ENCODE results near the gene MOGAT1. TPM values are rescaled to one million over a fixed set of nuclear protein-coding genes. Genes with fewer than 3 reads are reported as not detected.

Gene MOGAT1
- total RNA-seq, 2 donors from 2014 or later = 0.24 TPM; not detected in 1

GRCh38 chr2:222651718-222652418, 19.6 kb upstream of the MOGAT1 start:
- Histone ChIP-seq H3K4me1 (no peaks in the 10 kb centered on the region), H3K27ac (peak overlapping the region; percentile 48)

GRCh38 chr2:222652491-222653255, 18.8 kb upstream of the MOGAT1 start:
- Histone ChIP-seq H3K27me3 (no peaks in the 10 kb centered on the region), H3K4me3 (no peak overlapping the region), H3K27ac (peak overlapping the region; percentile 48), H3K36me3 (no peaks in the 10 kb centered on the region), H3K9me3 (no peaks in the 10 kb centered on the region), H3K4me1 (no peaks in the 10 kb centered on the region), H3K9ac (ENCODE audit: low read depth in 2 of 2, low read length in 2 of 2) (peak overlapping the region in 1 of 2 donors; percentile 55)
- intact Hi-C loops (cut with DNase I) = no loop called here
- DNase-seq = no peak
- TF ChIP-seq, protein P1, sequence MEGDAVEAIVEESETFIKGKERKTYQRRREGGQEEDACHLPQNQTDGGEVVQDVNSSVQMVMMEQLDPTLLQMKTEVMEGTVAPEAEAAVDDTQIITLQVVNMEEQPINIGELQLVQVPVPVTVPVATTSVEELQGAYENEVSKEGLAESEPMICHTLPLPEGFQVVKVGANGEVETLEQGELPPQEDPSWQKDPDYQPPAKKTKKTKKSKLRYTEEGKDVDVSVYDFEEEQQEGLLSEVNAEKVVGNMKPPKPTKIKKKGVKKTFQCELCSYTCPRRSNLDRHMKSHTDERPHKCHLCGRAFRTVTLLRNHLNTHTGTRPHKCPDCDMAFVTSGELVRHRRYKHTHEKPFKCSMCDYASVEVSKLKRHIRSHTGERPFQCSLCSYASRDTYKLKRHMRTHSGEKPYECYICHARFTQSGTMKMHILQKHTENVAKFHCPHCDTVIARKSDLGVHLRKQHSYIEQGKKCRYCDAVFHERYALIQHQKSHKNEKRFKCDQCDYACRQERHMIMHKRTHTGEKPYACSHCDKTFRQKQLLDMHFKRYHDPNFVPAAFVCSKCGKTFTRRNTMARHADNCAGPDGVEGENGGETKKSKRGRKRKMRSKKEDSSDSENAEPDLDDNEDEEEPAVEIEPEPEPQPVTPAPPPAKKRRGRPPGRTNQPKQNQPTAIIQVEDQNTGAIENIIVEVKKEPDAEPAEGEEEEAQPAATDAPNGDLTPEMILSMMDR (IDR thresholded peaks at IDR 0.05) = no peak

More at GRCh38 chr2:222651718-222652418, 19.6 kb upstream of the MOGAT1 start:
- no peaks in the 10 kb centered on the region for H3K27me3 ChIP-seq
- intact Hi-C loops (cut with DNase I) = no loop called here
- TF ChIP-seq, protein P1 (IDR thresholded peaks at IDR 0.05) = no peak
- no peak for DNase-seq
- no peak overlapping the region for H3K9ac ChIP-seq (ENCODE audit: low read depth in 2 of 2, low read length in 2 of 2)
- no peaks in the 10 kb centered on the region for H3K36me3 ChIP-seq
- H3K4me3 ChIP-seq = no peak overlapping the region
- H3K9me3 ChIP-seq = no peaks in the 10 kb centered on the region

GRCh38 chr2:222653280-222653679, 18.2 kb upstream of the MOGAT1 start:
- Histone ChIP-seq H3K27ac (peak overlapping the region; percentile 48), H3K36me3 (no peaks in the 10 kb centered on the region), H3K4me3 (no peak overlapping the region), H3K9ac (ENCODE audit: low read depth in 2 of 2, low read length in 2 of 2) (peak overlapping the region in 1 of 2 donors; percentile 55), H3K9me3 (no peaks in the 10 kb centered on the region), H3K27me3 (no peaks in the 10 kb centered on the region), H3K4me1 (no peaks in the 10 kb centered on the region)
- TF ChIP-seq, protein P1 (IDR thresholded peaks at IDR 0.05) = no peak
- no peak for DNase-seq
- intact Hi-C loops (cut with DNase I) = no loop called here

DNA sequence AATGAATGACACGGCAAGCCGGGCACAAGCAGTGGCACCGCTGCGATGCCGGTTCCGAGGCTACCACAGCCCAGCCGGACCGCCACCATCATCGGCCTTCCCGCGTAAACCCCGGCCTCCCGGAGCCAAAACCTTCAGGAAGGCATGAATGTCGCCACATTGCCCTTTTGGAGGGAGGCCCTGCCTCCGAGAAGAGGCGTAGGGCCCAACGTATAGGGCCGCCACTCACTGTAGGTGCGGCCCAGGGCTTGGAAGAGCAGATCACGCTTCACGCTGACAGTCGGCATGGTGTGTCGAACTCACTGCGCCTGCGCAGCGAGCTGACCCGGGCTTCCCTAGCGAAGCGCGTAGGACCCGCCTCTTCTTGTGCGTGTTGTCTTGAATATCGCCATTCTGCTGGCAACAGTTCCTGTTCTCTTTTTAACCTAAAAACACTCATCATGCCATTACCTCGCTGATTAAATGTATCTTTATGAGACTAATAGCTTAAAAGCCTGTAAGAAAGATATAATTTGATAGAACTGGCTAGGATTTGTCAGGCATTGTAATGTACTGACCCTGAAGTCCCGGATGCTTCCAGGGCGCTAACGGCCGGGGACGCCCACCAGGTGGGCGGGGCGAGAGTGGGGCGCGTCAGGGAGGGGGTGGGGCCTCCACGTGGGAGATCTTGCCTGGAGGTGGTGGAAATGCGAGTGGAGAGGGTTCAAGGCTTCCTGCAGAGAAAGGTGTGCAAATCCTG, 15.5 kb upstream of the MOGAT1 start, which contains the start of gene FARSB:
FARSB (minus strand) TSS at position 306 of the 739 bp plus-strand sequence; CDS start at position 287, 19 bp downstream.
- H3K9me3 ChIP-seq = no peaks in the 10 kb centered on the region
- peak within 1 kb of the TSS; percentile 71 to 93 for H3K9ac ChIP-seq (ENCODE audit: low read depth in 2 of 2, low read length in 2 of 2)
- intact Hi-C loops (cut with DNase I) = no loop called here
- TF ChIP-seq, protein P1 (IDR thresholded peaks at IDR 0.05) = no peak
- DNase-seq = peak; percentile 94
- no peaks in the 10 kb centered on the region for H3K36me3 ChIP-seq
- no peaks in the 10 kb centered on the region for H3K27me3 ChIP-seq
- H3K4me1 ChIP-seq = no peaks in the 10 kb centered on the region
- peak within 1 kb of the TSS; percentile 83 for H3K27ac ChIP-seq
- H3K4me3 ChIP-seq = peak within 1 kb of the TSS; percentile 94

All from colonic mucosa (tissue), 4 donors.